ENCODE data around the gene LRRC23.

The LRRC23 gene

GRCh38 chr12:6923851-6924250 is 19.2 kb downstream of the LRRC23 start:
- Histone ChIP-seq H3K9me3 (ENCODE audit: control insufficient read depth in 2 of 2, low read length in 2 of 2) (no peaks in the 10 kb centered on the region), H3K27me3 (ENCODE audit: control insufficient read depth in 2 of 2, insufficient read depth in 2 of 2, low read length in 2 of 2) (no peaks in the 10 kb centered on the region), H3K27ac (ENCODE audit: low read depth in 2 of 2, low read length in 2 of 2) (peak overlapping the region in 1 of 2 donors; percentile 91), H3K4me1 (ENCODE audit: control insufficient read depth in 2 of 2, insufficient read depth in 2 of 2, low read length in 2 of 2) (peaks cover 31 to 42% of the 10 kb centered on the region in 2 donors), H3K36me3 (ENCODE audit: control insufficient read depth in 2 of 2, insufficient read depth in 2 of 2, low read length in 2 of 2) (peaks cover 0 to 3% of the 10 kb centered on the region in 2 donors), H3K9ac (ENCODE audit: low read depth in 1 of 2, low read length in 2 of 2) (no peak overlapping the region), H3K4me3 (ENCODE audit: low read length in 2 of 2) (no peak overlapping the region)

- Histone ChIP-seq H3K9me3 (ENCODE audit: control insufficient read depth in 2 of 2, low read length in 2 of 2) (no peaks in the 10 kb centered on the region), H3K27ac (ENCODE audit: low read depth in 2 of 2, low read length in 2 of 2) (peak overlapping the region; percentile 82 to 91), H3K36me3 (ENCODE audit: control insufficient read depth in 2 of 2, insufficient read depth in 2 of 2, low read length in 2 of 2) (no peaks in the 10 kb centered on the region), H3K27me3 (ENCODE audit: control insufficient read depth in 2 of 2, insufficient read depth in 2 of 2, low read length in 2 of 2) (no peaks in the 10 kb centered on the region), H3K4me3 (ENCODE audit: low read length in 2 of 2) (peak overlapping the region; percentile 13 to 40), H3K4me1 (ENCODE audit: control insufficient read depth in 2 of 2, insufficient read depth in 2 of 2, low read length in 2 of 2) (peaks cover 45 to 53% of the 10 kb centered on the region in 2 donors), H3K9ac (ENCODE audit: low read depth in 1 of 2, low read length in 2 of 2) (peak overlapping the region; percentile 58 to 67)
Measured at GRCh38 chr12:6925239-6925539, 20.6 kb downstream of the LRRC23 start.

DNA sequence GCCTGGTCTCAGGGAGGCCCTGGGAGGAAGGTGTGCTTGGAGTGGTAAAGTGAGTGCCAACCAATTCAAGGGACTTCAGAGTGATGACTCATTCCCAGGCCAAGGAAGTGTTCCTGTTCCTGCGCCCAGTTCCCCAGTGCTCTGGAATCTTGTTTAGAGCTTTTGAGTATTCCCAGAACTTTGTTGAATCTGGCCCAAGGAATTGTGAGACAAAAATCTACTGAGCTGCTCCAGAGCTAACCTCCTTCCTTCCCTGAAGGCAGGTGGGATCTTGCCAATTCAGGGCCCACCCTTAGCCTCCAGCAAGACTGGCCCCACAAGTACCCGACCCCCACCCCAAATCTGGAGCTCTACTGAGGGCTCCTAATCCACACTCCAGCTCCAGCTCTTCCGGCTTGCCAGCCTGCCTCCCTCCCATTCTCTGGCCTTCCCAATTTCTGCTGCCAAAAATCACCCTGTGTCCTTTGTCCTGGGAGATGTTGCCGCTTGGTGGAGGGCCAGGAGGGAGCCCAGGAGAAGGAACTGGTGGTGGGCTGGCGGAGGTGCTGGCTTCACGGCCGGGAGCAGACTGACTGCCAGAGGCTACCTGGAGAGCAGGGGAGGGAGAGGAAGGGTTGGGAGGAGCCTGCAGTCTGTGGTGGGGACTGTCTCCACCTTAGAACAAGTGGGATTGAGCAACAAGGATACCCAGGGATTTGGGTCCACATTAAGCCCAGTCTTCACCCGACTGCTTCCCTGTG is 21.1 kb downstream of the LRRC23 start:
- peak overlapping the region; percentile 13 to 61 for H3K4me3 ChIP-seq (ENCODE audit: low read length in 2 of 2)

DNA sequence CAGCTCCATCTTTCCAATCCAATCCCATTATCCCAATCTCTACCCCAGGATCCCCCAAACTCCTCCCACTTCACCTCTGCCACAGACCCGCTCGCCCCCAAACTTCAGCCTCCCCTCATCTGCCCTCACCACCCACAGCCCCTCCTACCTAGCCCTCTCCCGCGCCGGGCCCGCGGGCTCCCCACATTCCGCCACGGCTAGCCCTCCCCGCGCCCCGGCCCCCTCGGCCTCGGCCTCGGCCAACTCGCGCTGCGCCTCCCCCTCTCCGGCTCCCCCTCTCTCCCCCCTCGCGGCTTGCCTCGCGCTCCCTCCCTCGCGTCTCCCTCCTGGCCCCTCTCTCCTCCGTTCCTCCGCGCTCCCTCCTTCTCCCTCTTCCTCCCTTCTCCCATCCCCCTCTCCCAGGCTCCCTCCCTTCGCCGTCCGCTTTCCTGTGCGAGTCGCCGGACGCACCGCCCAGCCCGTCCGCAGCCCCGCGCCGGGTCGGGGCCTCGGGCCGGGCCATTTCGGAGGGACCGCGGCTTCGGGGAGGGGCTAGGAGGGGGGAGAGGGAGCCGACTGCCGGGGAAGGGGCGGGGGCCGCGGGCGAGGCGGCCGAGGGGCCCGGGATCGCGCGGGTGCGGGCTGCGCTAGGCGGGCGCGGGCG is 22.9 kb downstream of the LRRC23 start, which contains the start of gene ATN1:
ATN1 (plus strand) TSS at position 581 of the 643 bp plus-strand sequence. CDS start 6,043 bp downstream, outside the sequence.
- H3K4me1 ChIP-seq (ENCODE audit: control insufficient read depth in 2 of 2, insufficient read depth in 2 of 2, low read length in 2 of 2) = peaks cover 45 to 55% of the 10 kb centered on the region in 2 donors

More for the DNA sequence above, 21.1 kb downstream of the LRRC23 start:
- no peaks in the 10 kb centered on the region for H3K9me3 ChIP-seq (ENCODE audit: control insufficient read depth in 2 of 2, low read length in 2 of 2)
- peak overlapping the region; percentile 67 to 76 for H3K9ac ChIP-seq (ENCODE audit: low read depth in 1 of 2, low read length in 2 of 2)
- peaks cover 45 to 54% of the 10 kb centered on the region in 2 donors for H3K4me1 ChIP-seq (ENCODE audit: control insufficient read depth in 2 of 2, insufficient read depth in 2 of 2, low read length in 2 of 2)
- H3K27me3 ChIP-seq (ENCODE audit: control insufficient read depth in 2 of 2, insufficient read depth in 2 of 2, low read length in 2 of 2) = no peaks in the 10 kb centered on the region
- H3K36me3 ChIP-seq (ENCODE audit: control insufficient read depth in 2 of 2, insufficient read depth in 2 of 2, low read length in 2 of 2) = no peaks in the 10 kb centered on the region
- H3K27ac ChIP-seq (ENCODE audit: low read depth in 2 of 2, low read length in 2 of 2) = peak overlapping the region; percentile 82 to 91

DNA sequence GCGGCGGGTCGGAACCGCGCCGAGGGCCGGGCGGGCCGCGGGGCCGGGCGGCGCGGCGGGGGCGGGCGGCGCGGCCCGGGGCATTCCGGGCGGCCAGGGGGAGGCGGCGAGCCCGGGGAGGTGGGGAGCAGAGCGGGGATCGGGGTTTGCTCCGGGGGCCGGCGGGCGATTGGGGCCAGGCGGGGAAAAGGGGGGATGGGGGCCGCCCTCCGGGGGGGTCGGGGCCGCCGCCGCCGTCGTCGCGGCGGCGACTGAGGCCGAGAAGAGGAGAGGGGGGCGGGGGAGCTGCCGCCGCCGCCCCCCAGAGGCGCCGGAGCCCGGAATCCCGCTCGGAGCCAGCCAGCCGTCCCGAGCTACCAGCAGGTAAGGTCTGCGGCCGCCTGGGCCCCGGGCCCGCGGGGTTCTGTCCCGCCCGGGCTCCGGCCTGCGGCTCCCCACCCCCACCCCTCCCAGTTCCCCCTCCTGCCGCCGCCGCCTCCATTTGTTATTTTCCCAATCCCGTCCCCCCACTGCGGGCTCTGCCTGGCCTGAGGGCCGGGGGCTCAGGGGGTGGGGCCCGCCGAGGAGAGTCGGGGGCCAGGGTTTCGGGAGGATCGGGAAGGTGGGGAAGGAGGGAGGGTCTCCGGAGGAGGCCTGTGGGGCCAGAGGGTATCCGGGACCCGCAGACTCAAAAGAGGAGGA is 23.5 kb downstream of the LRRC23 start:
- peak overlapping the region; percentile 71 to 84 for H3K9ac ChIP-seq (ENCODE audit: low read depth in 1 of 2, low read length in 2 of 2)
- H3K9me3 ChIP-seq (ENCODE audit: control insufficient read depth in 2 of 2, low read length in 2 of 2) = no peaks in the 10 kb centered on the region
- peak overlapping the region; percentile 80 to 83 for H3K27ac ChIP-seq (ENCODE audit: low read depth in 2 of 2, low read length in 2 of 2)
- no peaks in the 10 kb centered on the region for H3K27me3 ChIP-seq (ENCODE audit: control insufficient read depth in 2 of 2, insufficient read depth in 2 of 2, low read length in 2 of 2)
- H3K4me3 ChIP-seq (ENCODE audit: low read length in 2 of 2) = peak overlapping the region; percentile 81 to 88
- peaks cover 46 to 53% of the 10 kb centered on the region in 2 donors for H3K4me1 ChIP-seq (ENCODE audit: control insufficient read depth in 2 of 2, insufficient read depth in 2 of 2, low read length in 2 of 2)
- H3K36me3 ChIP-seq (ENCODE audit: control insufficient read depth in 2 of 2, insufficient read depth in 2 of 2, low read length in 2 of 2) = no peaks in the 10 kb centered on the region

More for the DNA sequence above, 22.9 kb downstream of the LRRC23 start, which contains the start of gene ATN1:
- H3K4me3 ChIP-seq (ENCODE audit: low read length in 2 of 2) = peak within 1 kb of the TSS; percentile 81 to 88
- H3K36me3 ChIP-seq (ENCODE audit: control insufficient read depth in 2 of 2, insufficient read depth in 2 of 2, low read length in 2 of 2) = no peaks in the 10 kb centered on the region
- H3K9ac ChIP-seq (ENCODE audit: low read depth in 1 of 2, low read length in 2 of 2) = peak within 1 kb of the TSS; percentile 81 to 84
- no peaks in the 10 kb centered on the region for H3K9me3 ChIP-seq (ENCODE audit: control insufficient read depth in 2 of 2, low read length in 2 of 2)
- H3K27me3 ChIP-seq (ENCODE audit: control insufficient read depth in 2 of 2, insufficient read depth in 2 of 2, low read length in 2 of 2) = no peaks in the 10 kb centered on the region
- peak within 1 kb of the TSS; percentile 82 to 91 for H3K27ac ChIP-seq (ENCODE audit: low read depth in 2 of 2, low read length in 2 of 2)

DNA sequence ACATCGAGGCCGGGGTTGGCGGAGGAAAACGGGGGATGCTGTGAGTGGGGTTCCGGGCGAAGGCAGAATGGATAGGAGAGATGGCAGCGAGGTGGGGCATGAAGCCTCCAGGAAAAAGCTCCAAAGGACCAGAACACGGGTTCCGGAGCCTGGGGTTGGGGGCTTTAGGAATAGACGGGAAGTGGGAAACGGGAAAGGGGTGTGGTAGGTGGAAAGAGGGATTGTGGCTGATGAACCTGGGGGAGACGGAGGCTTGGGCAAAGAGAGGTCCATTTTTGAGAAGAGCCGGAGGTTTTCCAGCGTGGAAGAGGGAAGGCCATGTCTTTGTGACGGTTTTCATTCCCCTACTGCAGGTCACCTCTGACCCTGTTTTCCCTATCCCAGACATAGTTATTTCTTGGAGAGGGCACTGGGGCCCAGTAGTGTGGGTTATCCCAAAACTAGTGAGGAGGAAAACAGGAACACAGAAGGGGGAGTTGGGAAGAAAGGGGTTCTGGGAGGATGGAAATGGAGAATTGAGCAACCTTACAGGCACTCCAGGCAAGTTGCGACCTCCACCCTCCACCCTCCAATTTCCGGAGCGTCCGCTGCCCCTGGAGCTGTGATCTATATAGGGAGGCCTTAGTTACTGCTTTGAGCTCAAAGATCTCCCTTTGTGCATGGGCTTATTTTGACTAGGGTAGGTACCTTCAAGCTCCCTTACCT is 24.2 kb downstream of the LRRC23 start:
- Histone ChIP-seq H3K9ac (ENCODE audit: low read depth in 1 of 2, low read length in 2 of 2) (peak overlapping the region; percentile 71 to 84), H3K9me3 (ENCODE audit: control insufficient read depth in 2 of 2, low read length in 2 of 2) (no peaks in the 10 kb centered on the region), H3K4me1 (ENCODE audit: control insufficient read depth in 2 of 2, insufficient read depth in 2 of 2, low read length in 2 of 2) (peaks cover 49 to 53% of the 10 kb centered on the region in 2 donors), H3K27me3 (ENCODE audit: control insufficient read depth in 2 of 2, insufficient read depth in 2 of 2, low read length in 2 of 2) (no peaks in the 10 kb centered on the region), H3K4me3 (ENCODE audit: low read length in 2 of 2) (peak overlapping the region; percentile 81 to 88), H3K27ac (ENCODE audit: low read depth in 2 of 2, low read length in 2 of 2) (peak overlapping the region; percentile 80 to 83), H3K36me3 (ENCODE audit: control insufficient read depth in 2 of 2, insufficient read depth in 2 of 2, low read length in 2 of 2) (peaks cover 0 to 6% of the 10 kb centered on the region in 2 donors)

GRCh38 chr12:6929466-6930452 is 25.1 kb downstream of the LRRC23 start:
- peaks cover 43 to 52% of the 10 kb centered on the region in 2 donors for H3K4me1 ChIP-seq (ENCODE audit: control insufficient read depth in 2 of 2, insufficient read depth in 2 of 2, low read length in 2 of 2)
- peak overlapping the region; percentile 80 to 83 for H3K27ac ChIP-seq (ENCODE audit: low read depth in 2 of 2, low read length in 2 of 2)
- peak overlapping the region; percentile 81 to 88 for H3K4me3 ChIP-seq (ENCODE audit: low read length in 2 of 2)
- H3K9me3 ChIP-seq (ENCODE audit: control insufficient read depth in 2 of 2, low read length in 2 of 2) = no peaks in the 10 kb centered on the region
- peak overlapping the region; percentile 71 to 84 for H3K9ac ChIP-seq (ENCODE audit: low read depth in 1 of 2, low read length in 2 of 2)
- peaks cover 0 to 15% of the 10 kb centered on the region in 2 donors for H3K36me3 ChIP-seq (ENCODE audit: control insufficient read depth in 2 of 2, insufficient read depth in 2 of 2, low read length in 2 of 2)
- H3K27me3 ChIP-seq (ENCODE audit: control insufficient read depth in 2 of 2, insufficient read depth in 2 of 2, low read length in 2 of 2) = no peaks in the 10 kb centered on the region

DNA sequence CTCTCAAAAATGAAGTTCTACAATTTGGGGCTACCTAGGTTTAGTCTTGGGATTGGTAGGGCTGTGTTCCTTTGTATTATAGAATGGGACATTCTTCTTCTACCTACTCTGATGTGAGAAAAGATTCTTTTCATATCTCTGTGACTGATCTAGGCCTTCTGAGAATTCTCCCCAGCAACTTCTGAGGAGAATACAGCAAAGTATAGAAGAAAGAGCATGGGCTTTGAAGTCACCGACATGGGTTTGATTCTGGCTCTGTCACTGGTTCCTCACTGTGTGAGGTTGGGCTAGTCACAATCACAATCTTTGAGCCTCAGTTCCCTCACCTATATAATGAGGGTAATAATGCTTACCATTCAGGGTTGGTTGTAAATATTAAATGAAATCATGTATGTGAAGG is 28.1 kb downstream of the LRRC23 start:
- H3K9ac ChIP-seq (ENCODE audit: low read depth in 1 of 2, low read length in 2 of 2) = no peak overlapping the region
- no peak overlapping the region for H3K4me3 ChIP-seq (ENCODE audit: low read length in 2 of 2)
- H3K27ac ChIP-seq (ENCODE audit: low read depth in 2 of 2, low read length in 2 of 2) = no peak overlapping the region
- peaks cover 0 to 27% of the 10 kb centered on the region in 2 donors for H3K36me3 ChIP-seq (ENCODE audit: control insufficient read depth in 2 of 2, insufficient read depth in 2 of 2, low read length in 2 of 2)
- no peaks in the 10 kb centered on the region for H3K27me3 ChIP-seq (ENCODE audit: control insufficient read depth in 2 of 2, insufficient read depth in 2 of 2, low read length in 2 of 2)
- H3K4me1 ChIP-seq (ENCODE audit: control insufficient read depth in 2 of 2, insufficient read depth in 2 of 2, low read length in 2 of 2) = peaks cover 29 to 38% of the 10 kb centered on the region in 2 donors
- H3K9me3 ChIP-seq (ENCODE audit: control insufficient read depth in 2 of 2, low read length in 2 of 2) = no peaks in the 10 kb centered on the region

GRCh38 chr12:6934110-6934509 is 29.5 kb downstream of the LRRC23 start:
- no peak overlapping the region for H3K9ac ChIP-seq (ENCODE audit: low read depth in 1 of 2, low read length in 2 of 2)
- peak overlapping the region in 1 of 2 donors; percentile 26 for H3K4me3 ChIP-seq (ENCODE audit: low read length in 2 of 2)
- H3K4me1 ChIP-seq (ENCODE audit: control insufficient read depth in 2 of 2, insufficient read depth in 2 of 2, low read length in 2 of 2) = peaks cover 34 to 39% of the 10 kb centered on the region in 2 donors
- no peaks in the 10 kb centered on the region for H3K9me3 ChIP-seq (ENCODE audit: control insufficient read depth in 2 of 2, low read length in 2 of 2)
- no peaks in the 10 kb centered on the region for H3K27me3 ChIP-seq (ENCODE audit: control insufficient read depth in 2 of 2, insufficient read depth in 2 of 2, low read length in 2 of 2)
- peak overlapping the region; percentile 36 to 43 for H3K27ac ChIP-seq (ENCODE audit: low read depth in 2 of 2, low read length in 2 of 2)
- H3K36me3 ChIP-seq (ENCODE audit: control insufficient read depth in 2 of 2, insufficient read depth in 2 of 2, low read length in 2 of 2) = peaks cover 0 to 27% of the 10 kb centered on the region in 2 donors

Data from mucosa of rectum (tissue), 2 donors.